HG03469 (cell line): ENCODE data around the gene SCRN2.

ENCODE experiments used
- ATAC-seq: cut with Tn5 transposase; IDR thresholded peaks from one replicate; pipeline ENCODE4 v1.9.1; 2021; ENCODE audit warnings: mild to moderate bottlenecking, moderate library complexity, moderate number of reproducible peaks; ENCODE audit not compliant: unreplicated experiment

Gene SCRN2

DNA sequence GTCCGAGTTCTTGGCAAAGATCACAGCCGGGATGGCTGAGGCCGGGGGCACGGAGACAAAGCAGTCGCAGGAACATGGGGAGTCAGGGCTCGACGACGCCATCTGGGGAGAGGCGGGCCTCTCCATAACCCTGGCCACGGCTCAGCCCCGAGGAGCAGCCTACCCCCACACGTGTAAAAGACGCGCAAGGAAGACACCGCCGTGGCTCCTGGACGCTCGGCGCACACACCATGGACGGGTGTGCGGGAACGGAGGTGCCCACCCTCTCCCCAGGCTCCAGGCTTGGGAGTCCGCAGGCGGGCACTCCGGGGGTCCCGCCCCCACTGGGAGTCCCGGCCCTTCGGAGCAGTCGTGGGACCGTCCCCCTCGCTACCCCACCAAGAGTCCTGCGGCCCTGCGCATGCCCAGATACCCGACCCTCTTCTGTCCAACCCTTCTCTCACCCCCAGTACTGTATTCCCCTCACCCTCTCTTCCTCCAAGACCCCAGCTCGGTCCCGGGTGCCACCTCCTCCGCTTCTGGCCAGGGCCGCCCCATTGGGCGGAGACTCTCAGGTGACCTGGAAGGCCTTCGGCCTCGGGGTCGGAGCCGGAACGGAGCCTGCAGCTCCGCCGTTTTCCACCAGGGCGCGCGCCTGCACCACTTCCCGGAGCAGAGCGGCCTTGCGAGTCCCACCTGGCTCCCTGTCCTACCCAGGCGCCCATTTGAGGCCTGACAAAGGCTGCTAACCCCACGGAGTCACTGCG lies at the start of gene SCRN2:
Gene SCRN2, minus strand, starts transcription at position 532 of the 746 bp plus-strand sequence. Its CDS starts 430 bp downstream, at position 102.
- ATAC-seq = peak; percentile 49

DNA sequence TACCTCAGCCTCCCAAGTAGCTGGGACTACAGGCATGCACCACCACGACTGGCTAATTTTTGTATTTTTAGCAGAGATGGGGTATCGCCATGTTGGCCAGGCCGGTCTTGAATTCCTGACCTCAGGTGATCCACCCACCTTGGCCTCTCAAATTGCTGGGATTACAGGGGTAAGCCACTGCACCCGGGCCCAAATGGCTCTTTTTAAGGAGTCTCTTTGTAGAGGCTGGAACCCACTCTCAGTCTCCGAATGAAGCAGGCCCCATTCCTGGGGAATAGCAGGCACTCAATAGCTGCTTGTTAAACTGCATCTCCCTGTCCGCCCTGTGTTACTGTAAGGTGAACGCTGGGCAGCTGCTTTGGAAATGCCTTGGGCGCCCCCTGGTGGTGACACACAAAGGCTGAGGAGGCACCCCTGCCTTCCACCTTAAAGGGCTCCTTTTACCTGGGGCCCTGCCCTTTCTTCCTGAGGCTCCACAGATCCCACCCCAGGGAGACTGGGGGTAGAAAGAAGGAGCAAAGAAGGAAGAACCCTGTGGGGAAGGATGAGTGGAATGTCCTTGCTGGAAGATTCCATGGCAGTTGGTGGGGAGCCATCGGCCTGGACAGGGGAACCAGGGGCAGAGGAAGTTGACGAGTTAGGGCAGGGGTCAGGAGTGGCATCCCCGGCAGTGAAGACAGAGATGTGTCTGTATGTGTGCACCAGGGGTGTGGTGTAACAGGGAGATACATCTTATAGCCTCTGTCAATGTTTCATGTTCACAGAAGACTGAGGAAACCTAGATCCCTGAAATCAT lies 48.9 kb upstream of the SCRN2 start:
- ATAC-seq = peak; percentile 46

DNA sequence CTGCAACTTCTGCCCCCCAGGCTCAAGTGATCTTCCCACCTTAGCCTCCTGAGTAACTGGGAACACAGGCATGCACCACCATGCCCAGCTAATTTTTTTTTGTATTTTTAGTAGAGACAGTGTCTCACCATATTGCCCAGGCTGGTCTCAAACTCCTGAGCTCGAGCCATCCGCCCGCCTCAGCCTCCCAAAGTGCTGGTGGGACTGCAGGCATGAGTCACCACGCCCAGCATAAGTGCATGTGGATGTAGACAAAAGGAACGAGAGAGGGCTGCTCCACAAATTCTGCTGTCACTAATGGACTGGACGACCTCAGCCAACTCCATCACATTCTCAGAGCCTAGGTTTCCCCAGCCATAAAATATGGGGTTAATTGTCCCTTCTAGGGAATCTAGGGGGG lies 47.2 kb upstream of the SCRN2 start:
- ATAC-seq = no peak

DNA sequence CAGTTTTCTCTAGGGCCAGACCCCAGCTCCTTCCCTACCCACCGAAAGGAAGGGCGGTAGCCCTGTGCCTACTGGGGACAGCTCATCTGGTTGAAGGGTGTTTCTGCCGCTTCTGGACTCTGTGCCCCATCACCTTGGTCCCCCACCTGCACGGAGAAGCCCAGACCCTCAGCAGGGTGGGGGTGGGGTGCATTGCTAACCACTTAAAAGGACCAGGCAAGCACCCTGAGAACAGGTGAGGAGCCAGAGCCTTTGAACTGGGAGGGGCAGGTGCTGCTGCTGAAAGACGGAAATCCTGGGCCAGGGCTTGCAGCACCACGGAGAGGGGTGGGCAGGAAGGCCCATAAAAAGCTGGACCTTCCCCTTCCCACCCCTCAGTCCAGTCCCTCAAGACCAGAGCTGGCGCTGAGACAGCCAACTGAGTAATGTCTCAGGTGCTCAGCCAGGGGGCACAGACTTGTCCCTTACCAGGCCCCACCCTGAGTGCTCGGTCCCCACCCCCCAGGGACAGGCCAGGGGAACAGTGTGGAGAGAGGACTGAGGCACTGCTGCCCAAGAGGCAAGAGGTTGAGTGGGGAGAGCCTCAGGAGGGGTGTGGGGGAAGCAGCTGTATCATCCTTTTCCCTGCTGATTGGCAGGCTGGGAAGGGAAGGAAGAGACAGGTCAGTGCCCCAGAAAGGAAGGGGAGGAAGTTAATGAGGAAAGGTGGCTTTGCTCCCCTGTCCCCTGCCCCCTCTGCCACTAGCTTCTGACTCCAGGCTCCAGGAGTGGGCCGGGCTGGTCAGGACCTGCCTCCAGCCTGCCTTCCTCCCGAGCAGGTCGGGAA lies 44.0 kb upstream of the SCRN2 start:
- no peak for ATAC-seq

DNA sequence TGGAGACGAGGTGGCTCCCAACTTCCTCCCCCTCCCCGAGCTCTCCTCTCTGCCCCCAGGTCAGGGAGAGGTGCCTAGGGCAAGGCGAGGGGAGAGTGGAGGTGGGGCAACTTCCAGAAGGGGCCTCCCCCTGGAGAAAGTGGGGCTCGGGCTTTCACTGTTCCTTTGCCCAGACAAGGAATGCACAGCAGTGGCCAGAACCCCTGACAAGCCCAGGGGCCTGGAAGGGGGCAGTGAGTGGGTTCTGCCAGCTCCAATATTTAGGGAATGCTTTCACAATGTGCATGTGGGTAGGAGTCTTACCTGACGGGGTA lies 43.3 kb upstream of the SCRN2 start:
- ATAC-seq = no peak

DNA sequence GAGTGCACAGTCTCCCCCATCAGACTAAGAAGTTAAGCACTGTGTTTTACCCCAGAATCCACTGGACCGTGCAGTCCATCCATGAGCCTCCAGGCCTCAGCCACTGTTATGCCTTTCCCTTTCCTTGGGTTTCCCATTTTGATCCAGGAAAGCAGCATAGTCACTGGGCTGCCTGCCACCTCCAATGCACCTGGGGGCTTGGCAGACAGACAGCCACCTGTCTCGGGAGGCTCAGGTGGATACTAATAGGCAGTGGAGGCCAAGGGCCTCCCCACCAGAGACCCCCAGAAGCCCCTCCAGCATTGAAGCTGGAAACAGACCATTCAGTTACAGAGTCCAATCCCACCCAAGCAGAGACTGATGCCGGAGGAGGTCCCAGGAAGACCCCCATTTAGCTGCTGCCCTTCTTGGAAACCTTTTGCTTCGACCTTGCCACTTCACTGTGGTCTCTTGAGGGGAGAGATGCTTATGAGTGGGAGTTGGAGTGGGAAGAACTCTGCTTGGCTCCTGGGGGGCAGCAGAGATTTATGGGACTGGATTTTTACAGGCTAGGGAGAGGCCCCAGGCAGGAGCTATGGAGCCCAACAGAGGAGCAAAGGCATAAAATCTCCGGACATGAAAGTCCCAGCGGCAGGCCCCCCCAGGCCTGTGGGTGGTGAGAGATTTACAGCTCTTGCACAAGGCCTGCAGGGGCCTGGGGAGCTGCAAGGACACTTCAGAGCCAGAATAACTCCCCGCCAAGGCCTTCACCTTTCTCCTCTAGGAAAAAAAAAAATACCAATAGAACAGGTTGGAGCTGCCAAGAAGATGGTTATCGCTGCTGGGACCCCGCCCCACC lies 42.7 kb upstream of the SCRN2 start:
- ATAC-seq = no peak

DNA sequence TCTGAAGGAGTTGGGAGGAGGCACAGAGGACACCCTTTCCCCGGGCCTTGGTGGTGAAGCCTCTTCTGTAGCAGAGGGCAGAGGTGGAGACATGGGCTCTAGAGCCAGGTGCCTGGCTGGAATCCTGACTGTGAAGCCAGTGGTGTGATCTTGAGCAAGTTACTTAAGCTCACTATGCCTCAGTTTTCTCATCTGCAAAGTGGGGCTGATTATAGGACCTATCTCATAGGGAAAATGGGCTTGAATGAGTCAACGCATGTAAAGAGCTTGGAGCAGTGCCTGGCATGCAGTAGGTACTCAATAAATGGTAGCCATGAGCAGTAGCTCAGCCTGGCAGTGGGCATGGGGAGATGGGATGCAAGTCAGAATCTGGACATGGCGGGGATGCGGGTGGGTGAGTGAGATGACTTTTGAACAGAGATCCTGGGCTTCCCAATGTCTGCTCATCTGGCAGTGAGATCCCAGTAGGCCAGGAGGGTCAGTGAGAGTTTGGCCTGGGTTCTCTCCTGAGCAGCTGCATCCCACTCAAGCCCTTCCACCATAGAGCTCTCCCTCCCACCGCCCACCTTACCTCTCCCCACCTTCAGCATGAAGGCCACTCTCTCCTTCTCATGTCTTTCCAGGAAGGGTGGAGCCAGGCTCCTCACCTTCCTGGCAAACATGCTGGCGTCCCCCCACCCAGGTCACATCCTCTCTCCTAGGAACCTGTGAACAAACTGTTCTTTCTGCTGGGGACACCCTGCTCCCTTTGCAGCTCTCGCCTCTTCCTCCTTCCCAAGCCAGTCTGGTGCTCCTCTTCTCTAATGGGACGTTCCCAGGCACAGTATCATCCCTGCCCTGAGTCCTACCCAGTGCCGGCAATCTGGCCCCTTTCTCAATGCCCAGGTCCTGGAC lies 41.9 kb upstream of the SCRN2 start:
- no peak for ATAC-seq

DNA sequence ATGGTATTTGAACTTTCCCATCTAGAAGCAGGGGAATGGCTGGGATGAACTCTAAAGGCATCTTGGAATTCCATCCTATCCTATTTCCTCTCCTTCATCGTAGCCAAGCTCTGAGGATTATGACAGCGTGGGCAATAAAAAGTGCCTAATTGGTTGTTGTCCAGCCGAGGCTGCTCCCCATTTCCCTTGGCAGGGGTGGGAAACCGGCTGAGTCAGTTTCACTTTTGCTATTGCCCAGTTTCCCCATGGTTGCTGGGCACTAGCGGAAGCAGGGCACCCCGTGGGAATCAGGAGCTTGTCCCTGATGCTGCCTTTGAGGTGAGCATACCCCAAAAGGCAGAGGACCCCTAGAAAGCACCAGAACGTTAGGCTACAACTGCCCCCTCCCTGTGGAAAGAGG lies 41.2 kb upstream of the SCRN2 start:
- no peak for ATAC-seq

DNA sequence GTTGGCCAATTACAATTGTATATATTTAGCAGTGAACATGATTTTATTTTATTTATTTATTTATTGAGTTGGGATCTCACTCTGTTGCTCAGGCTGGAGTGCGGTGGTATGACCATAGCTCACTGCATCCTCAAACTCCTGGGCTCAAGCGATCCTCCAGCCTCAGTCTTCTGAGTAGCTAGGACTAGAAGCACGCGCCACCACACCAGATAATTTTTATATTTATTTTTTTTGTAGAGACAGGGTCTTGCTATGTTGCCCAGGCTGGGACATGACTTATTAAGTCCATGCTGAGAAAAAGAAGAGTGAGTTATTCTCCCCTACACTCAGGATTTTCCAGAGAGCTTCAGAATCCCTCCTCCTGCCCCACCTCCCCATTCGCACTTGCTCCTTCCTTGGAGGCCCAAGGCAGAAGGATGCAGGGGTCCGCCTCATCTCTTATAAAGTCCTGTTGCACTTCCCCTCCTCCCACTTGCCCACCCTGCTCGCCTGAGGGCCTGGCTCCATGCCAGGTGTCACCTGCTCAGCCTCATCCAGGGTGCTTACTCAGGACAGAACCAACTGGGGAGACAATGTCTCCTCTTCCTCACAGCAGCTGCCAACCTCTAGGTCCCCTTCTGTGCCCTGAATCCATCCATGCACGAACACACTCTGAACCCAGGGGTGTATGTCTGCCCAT lies 38.8 kb upstream of the SCRN2 start:
- ATAC-seq = no peak

DNA sequence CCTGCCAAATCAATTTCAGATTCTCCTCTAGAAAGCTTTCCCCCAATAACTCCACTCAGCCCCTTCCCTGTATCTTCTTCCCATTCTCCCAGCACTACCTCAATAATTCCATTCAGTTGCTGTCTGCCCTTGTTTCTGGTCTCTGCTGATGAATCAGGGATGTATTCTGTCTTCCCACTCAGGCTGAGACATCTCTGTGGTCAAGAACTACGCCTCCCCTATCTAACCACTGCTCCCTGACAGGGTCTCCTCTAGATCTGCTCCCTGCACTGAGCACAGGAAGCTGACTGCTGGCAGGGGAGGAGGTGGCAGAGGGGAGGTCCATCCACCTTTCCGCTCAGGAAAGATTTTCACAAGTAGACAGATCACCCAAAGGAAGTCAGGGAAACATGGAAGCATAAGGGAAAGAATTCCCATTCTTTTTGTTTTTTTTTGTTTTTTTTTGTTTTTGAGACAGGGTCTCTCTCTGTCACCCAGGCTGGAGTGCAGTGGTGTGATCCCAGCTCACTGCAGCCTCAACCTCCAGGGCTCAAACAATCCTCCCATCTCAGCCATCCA lies 38.0 kb upstream of the SCRN2 start:
- ATAC-seq = no peak

DNA sequence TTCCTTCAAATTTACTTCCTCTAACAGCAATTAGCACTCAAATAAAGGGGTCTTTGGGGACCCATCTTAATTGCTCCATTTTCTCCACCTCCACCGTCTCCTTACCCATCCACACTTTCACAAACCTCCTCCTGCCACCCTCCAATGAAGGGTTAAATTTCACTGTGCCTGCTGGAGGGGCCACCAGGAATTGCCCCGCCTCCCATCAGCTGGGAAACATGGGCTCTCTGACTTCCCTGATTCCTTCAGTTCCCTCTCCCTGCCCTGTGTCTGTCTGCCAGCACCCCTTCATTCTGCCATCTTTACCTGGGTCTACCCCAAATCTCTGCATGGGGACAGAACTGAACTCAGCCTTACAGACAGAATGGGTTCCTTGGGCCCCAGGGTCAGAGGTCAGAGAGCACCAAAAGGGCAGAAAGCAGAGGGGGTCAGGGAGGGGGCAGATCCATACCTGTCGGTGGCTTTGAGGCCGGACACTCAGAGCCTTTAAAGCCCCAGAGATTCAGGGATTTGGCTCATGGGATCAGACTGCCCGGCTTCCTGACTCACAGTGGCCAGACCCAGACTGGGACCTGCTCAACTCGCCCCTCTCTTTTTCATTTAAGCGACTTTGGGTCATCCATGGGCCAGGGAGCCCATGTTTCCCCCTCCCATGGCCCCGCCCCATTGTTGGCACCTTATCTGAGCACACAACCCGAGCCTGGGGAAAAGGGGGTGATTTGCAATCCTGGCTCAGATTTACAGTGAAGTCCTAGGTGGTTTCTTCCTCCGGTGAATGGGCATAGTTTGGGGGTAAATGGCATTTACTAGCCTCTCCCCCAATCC lies 37.3 kb upstream of the SCRN2 start:
- ATAC-seq = no peak

DNA sequence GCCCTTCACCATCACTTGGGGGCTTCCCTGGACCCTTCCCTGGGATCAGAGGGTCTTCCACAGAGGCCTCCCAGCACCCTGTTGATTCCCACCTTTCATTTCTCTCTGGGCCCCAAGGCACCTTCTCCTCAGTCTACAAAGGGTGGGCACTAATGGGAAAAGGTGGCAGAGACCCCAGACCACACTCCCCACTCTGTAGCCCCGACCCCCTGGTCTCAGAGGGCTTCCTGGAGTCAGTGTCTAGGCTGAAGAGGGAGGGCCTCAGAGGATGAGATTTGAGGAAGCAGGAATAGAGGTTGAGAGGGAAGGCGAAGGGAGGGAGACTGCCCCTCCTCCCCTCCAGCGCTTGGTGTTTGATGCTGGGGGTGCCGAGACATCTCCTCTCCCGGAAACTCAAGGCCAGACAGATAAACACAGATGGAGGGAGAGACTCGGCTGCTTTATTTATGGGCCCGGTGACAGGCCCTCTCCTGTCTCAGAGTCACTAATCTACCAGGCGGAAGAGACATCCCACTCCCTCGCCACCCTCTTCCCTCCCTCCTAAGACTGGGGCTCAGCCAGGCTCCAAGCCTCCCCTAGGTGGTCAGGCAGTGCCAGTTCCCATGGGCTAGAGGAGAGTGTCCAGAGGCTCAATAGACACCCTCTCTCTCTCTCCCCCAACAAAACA lies 36.4 kb upstream of the SCRN2 start:
- no peak for ATAC-seq

DNA sequence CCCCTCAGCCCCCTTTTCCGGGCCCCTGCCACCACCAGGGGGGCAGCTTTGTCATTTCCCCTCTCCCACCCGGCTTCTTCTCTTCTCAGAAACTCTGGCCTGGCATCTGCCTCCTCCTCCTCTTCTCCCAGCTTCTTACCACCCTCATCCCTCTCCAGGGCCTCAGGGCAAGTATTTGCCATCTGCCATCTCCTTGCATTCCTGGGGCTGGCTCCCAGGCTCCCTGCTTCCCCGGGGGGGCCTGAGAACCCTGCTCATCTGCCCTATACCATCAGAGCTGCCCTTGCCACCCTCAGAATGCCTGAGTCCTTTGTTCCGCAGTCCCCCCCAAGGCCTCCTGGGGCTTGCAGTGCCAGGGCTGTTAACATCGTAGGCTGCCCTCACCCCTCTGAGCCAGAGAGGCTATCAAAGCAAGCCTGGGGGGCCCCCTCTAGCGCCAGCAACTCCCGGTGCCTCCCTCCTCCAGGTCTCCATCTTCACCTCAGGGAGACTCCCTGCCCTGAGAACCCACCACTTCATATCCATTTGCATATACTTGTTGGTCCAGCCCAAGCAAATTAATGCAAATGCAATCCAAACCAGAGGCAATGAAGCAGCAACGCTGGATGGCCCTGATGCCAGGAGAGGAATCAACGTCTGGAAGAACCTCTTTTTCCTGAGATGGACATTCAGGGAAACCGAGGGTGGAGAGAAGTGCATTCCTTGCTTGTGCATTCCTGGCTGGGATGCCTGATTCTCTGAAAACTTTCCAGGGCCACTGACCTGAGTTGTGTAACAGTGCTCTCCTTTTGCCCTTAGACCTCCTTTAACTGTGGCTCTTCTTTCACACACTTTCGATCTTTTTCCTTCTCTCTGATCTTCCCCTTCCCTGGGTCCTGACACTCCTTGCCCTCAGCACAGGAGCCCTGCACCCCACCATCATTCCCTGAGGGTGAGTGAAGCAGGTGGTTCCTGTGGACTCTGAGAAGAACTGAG lies 34.2 kb upstream of the SCRN2 start:
- ATAC-seq = no peak

DNA sequence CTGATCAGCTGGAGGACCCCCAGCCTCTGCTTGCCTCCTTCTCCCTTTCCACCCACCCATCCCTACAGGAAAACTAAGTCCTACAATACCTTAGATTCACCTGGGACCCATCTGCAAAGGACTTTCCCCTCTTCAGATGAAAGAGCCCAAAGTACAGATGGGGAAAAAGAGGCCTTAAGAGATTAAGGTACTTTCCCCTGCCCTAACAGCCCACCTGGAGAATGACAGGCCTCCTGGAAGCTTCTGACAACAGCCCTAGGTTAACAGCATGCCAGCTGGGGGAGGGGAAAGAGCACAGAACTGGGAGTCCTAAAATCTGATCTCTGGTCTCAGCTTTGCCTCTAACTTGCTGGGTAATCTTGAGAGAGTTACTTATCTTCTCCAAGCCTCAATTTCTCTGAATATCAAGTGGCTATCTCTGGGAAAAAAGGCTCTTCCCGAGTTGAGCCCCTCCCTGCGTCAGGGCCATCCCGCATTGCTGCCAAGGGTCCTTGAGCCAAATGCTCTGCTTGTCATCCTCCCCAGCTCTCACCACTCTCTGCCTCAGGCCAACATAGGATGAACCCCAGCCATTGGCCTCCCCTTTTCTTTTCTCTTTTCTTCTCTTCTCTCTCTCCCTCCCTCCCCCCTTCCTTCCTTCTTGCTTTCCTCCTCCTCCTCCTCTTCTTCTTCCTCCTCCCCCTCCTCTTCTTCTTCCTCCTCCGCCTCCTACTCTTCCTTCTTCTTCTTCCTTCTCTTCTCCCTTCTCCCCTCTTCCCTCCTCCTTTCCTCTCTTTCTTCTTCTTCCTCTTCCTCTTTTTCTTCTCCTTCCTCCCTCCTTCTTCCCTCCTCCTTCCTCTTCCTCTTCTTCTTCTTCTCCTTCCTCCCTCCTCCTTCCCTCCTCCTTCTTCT lies 32.4 kb upstream of the SCRN2 start:
- no peak for ATAC-seq

DNA sequence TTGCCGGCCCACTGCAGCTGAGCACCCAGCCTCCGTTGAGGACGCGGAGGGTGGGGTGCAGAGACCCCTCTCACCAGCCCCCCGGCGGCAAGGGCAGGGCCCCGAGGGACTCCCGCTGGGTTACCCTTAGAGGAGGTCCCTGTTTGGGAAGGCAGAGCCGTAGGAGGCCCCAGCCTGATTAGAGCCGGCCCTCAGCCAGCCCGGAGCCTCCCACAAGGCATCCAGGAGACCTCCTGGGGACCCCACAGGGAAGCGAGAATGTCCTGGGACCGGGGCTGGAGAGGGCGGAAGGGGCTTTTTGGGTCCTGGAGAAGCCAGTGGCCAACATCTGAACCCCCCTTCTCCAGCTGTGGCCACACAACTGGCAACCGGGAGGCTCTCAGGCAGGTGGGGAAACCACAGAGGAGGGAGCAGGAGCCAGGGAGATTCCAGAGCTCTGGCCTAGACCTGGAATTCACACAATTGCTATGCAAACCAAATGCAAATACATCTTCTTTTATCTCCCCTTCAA lies 31.6 kb upstream of the SCRN2 start:
- ATAC-seq = no peak
